SU-DHL-6 (cell line): Measurements from ENCODE around the gene FOXRED1.

ENCODE experiments used
- H2AFZ ChIP-seq: fragments of 200-600 bp; sonication (generic); 2 replicates; pipeline ENCODE4 v1.6.1; 2014; ENCODE audit warnings: low read depth, mild to moderate bottlenecking, moderate library complexity, mixed read lengths, antibody characterized with exemption, low read length; ENCODE audit not compliant: severe bottlenecking
- H3F3A ChIP-seq: fragments of 200-600 bp; shearing (Covaris generic); 2 replicates; pipeline ENCODE4 v1.6.0; 2016; ENCODE audit warnings: antibody characterized with exemption, mild to moderate bottlenecking; ENCODE audit not compliant: insufficient read depth
- H3K27ac ChIP-seq: fragments of 200-600 bp; sonication (generic); 2 replicates; pipeline ENCODE4 v1.5.1; 2016; ENCODE audit warnings: low read depth, mild to moderate bottlenecking, low read length, moderate library complexity, mixed read lengths
- H3K27me3 ChIP-seq: fragments of 200-600 bp; sonication (generic), shearing (Covaris generic); 2 replicates; pipeline ENCODE4 v1.6.0; 2014; ENCODE audit warnings: mild to moderate bottlenecking, low read length
- H3K36me3 ChIP-seq: fragments of 200-600 bp; sonication (generic); 2 replicates; pipeline ENCODE4 v1.6.1; 2014; ENCODE audit warnings: mild to moderate bottlenecking, low read length, mixed read lengths
- H3K4me2 ChIP-seq: fragments of 300-600, 200-600 bp; shearing (Covaris generic), sonication (generic); 2 replicates; pipeline ENCODE4 v1.6.0; 2014; ENCODE audit warnings: low read length, low read depth, mild to moderate bottlenecking; ENCODE audit not compliant: poor library complexity, severe bottlenecking
- H3K4me3 ChIP-seq: fragments of 200-600 bp; sonication (generic); 2 replicates; pipeline ENCODE4 v1.5.1; 2014; ENCODE audit warnings: antibody characterized with exemption, low read length, mild to moderate bottlenecking, mixed read lengths; ENCODE audit not compliant: insufficient read depth, poor library complexity, severe bottlenecking
- H3K79me2 ChIP-seq: fragments of 200-600 bp; sonication (generic); 2 replicates; pipeline ENCODE4 v1.6.1; 2014; ENCODE audit warnings: mild to moderate bottlenecking, low read length, moderate library complexity; ENCODE audit not compliant: insufficient read depth
- H3K9ac ChIP-seq: fragments of 200-600 bp; sonication (generic); 2 replicates; pipeline ENCODE4 v1.7.0; 2014; ENCODE audit warnings: mild to moderate bottlenecking, low read length
- H3K9me2 ChIP-seq: fragments of 200-600 bp; sonication (generic); replicated peaks from 2 replicates; pipeline ENCODE4 v1.6.1; 2014; ENCODE audit warnings: low read length; ENCODE audit not compliant: insufficient read depth
- H3K9me3 ChIP-seq: fragments of 200-600 bp; sonication (generic); 2 replicates; pipeline ENCODE4 v1.6.1; 2014; ENCODE audit warnings: low read length, mixed read lengths; ENCODE audit not compliant: insufficient read depth
- H4K20me1 ChIP-seq: fragments of 200-600 bp; sonication (generic); 2 replicates; pipeline ENCODE4 v1.6.1; 2014; ENCODE audit warnings: low read depth, mild to moderate bottlenecking, antibody characterized with exemption, low read length, moderate library complexity, mixed read lengths
- CTCF ChIP-seq: fragments of 200-600 bp; sonication (generic); IDR thresholded peaks from one replicate; pipeline ENCODE4 v1.5.1; 2017; ENCODE audit warnings: antibody characterized with exemption, mild to moderate bottlenecking, low read length, moderate library complexity; ENCODE audit not compliant: insufficient read depth, poor library complexity, severe bottlenecking
- EZH2phosphoT487 ChIP-seq: fragments of 200-600 bp; sonication (generic), shearing (Covaris generic); conservative IDR thresholded peaks from 2 replicates; pipeline ENCODE4 v1.6.1; 2018; ENCODE audit warnings: mild to moderate bottlenecking, antibody characterized with exemption, low read length, moderate library complexity, mixed read lengths

The FOXRED1 gene

GRCh38 chr11:126322996-126323395 lies 54.0 kb downstream of the FOXRED1 start:
- H3F3A ChIP-seq: no peaks in the 10 kb centered on the region
- no peak overlapping the region for H3K4me3 ChIP-seq
- H3K27me3 ChIP-seq: no peaks in the 10 kb centered on the region
- H2AFZ ChIP-seq: no peak overlapping the region
- no peaks in the 10 kb centered on the region for H3K79me2 ChIP-seq
- no peaks in the 10 kb centered on the region for H3K36me3 ChIP-seq
- no peak overlapping the region for H3K27ac ChIP-seq
- no peaks in the 10 kb centered on the region for H3K9me3 ChIP-seq
- TF ChIP-seq CTCF (no peak), EZH2phosphoT487 (no peak)
- H3K9ac ChIP-seq: no peak overlapping the region
- no peaks in the 10 kb centered on the region for H4K20me1 ChIP-seq
- no peak overlapping the region for H3K4me2 ChIP-seq
- H3K9me2 ChIP-seq: no peaks in the 10 kb centered on the region

- no peak overlapping the region for H3K27ac ChIP-seq
Measured at GRCh38 chr11:126327281-126328000, 58.5 kb downstream of the FOXRED1 start.

More at GRCh38 chr11:126327281-126328000, 58.5 kb downstream of the FOXRED1 start:
- Histone ChIP-seq H3K4me3 (no peak overlapping the region), H2AFZ (no peak overlapping the region), H3K27me3 (no peaks in the 10 kb centered on the region), H3K79me2 (no peaks in the 10 kb centered on the region), H3K9me2 (no peaks in the 10 kb centered on the region), H3K9me3 (no peaks in the 10 kb centered on the region), H3F3A (no peaks in the 10 kb centered on the region), H3K9ac (no peak overlapping the region), H3K4me2 (no peak overlapping the region), H4K20me1 (no peaks in the 10 kb centered on the region), H3K36me3 (no peaks in the 10 kb centered on the region)
- TF ChIP-seq CTCF: no peak
- no peak for TF ChIP-seq EZH2phosphoT487
